K562 (cell line): ENCODE data around the gene SLC24A3. TPM values are rescaled to one million over a fixed set of nuclear protein-coding genes. Genes with fewer than 3 reads are reported as not detected.

Source experiments
- C11orf30 ChIP-seq: fragments of 450-650 bp; IDR thresholded peaks from 2 replicates; pipeline ENCODE4 v1.6.1; 2016; ENCODE audit warnings: low read depth, mild to moderate bottlenecking
- EHMT2 ChIP-seq: fragments of 450-650 bp; IDR thresholded peaks from 2 replicates; pipeline ENCODE4 v1.6.1; 2018; ENCODE audit warnings: antibody characterized with exemption
- ETV6 ChIP-seq, 3 experiments: fragments of 150-350 bp in 1 of 3; sonication (generic) in 1 of 3; formaldehyde crosslinking in 1 of 3; IDR thresholded peaks; 2 replicates each; pipeline versions ENCODE4 v1.6.1 to v1.8.0; 2014 to 2022; ENCODE audit warnings: borderline replicate concordance in 2 of 3, low read depth in 2 of 3, antibody characterized with exemption in 1 of 3, low read length in 1 of 3, mild to moderate bottlenecking in 1 of 3, missing genetic modification reagents in 1 of 3
- MAX ChIP-seq: sonication (generic); formaldehyde crosslinking; IDR thresholded peaks from 2 replicates; pipeline ENCODE4 v1.9.0; 2022; ENCODE audit warnings: mild to moderate bottlenecking, missing genetic modification reagents
- MEIS2 ChIP-seq: fragments of 450-650 bp; IDR thresholded peaks from 2 replicates; pipeline ENCODE4 v1.6.1; 2014; ENCODE audit warnings: mild to moderate bottlenecking; ENCODE audit not compliant: partially characterized antibody
- NCOA2 ChIP-seq, 2 experiments: fragments of 450-650 bp; IDR thresholded peaks; 2 replicates each; pipeline ENCODE4 v1.6.1; 2018; ENCODE audit warnings: mild to moderate bottlenecking in 2 of 2, moderate library complexity in 1 of 2; ENCODE audit not compliant: partially characterized antibody in 2 of 2
- SETDB1 ChIP-seq: IDR thresholded peaks from one replicate; pipeline ENCODE4 v1.6.1; 2012; ENCODE audit warnings: low read length, control low read depth, inconsistent platforms
- SRSF3 ChIP-seq: fragments of 200-400 bp; formaldehyde crosslinking; IDR thresholded peaks from 2 replicates; pipeline ENCODE4 v1.6.1; 2016; ENCODE audit warnings: mild to moderate bottlenecking, low read length, moderate library complexity; ENCODE audit not compliant: insufficient read depth
- ZNF384 ChIP-seq: IDR thresholded peaks from 2 replicates; pipeline ENCODE4 v1.6.1; 2012; ENCODE audit warnings: low read depth, low read length, improper control_type of control experiment
- polyA plus RNA-seq, 8 experiments: library from polyadenylated mRNA; depleted of rRNA in 4 of 8; stranded (reverse) in 5 of 8; unstranded in 3 of 8; fragments of >200 nt; fragmentation: Nextera tagmentation in 2 of 8; fragmentation: Illumina TruSeq in 1 of 8; extraction: Ambion mirVana in 2 of 8; extraction: Trizol in 1 of 8; gene quantifications; 2 replicates each; pipeline versions ENCODE4 v1.2.1 to v1.2.3, GENCODE V29; 2011 to 2014; ENCODE audit warnings: inconsistent platforms in 1 of 8, missing spikeins in 1 of 8
- total RNA-seq, 7 experiments: library from RNA; depleted of rRNA in 6 of 7; stranded (reverse); fragments of >200 nt in 6 of 7; fragmentation: Illumina TruSeq in 2 of 7; extraction: Trizol in 2 of 7; gene quantifications; 2 replicates each; pipeline versions ENCODE4 v1.2.1 to v1.2.3, GENCODE V29; 2011 to 2021; ENCODE audit warnings: low replicate concordance in 1 of 7
- TF ChIP-seq, protein P1 (sequence below), 2 experiments: IDR thresholded peaks in 1 of 2; conservative IDR thresholded peaks in 1 of 2; 2 replicates each; pipeline ENCODE4 v1.6.1; 2016; ENCODE audit warnings: low read depth in 2 of 2, mild to moderate bottlenecking in 1 of 2, missing compliant biosample characterization in 1 of 2, missing genetic modification characterization in 1 of 2, moderate library complexity in 1 of 2
- TF ChIP-seq, protein P2 (sequence below): fragments of 250-450 bp; sonication (Bioruptor Pico); IDR thresholded peaks from 2 replicates; pipeline ENCODE4 v1.8.0; 2022; ENCODE audit warnings: moderate library complexity, mild to moderate bottlenecking, inconsistent platforms

Gene SLC24A3
- total and polyA plus RNA-seq, 9 of the 15 experiments (the other 6 are each of a cell fraction or from before 2014, with no cell fraction given), result not detected

- TF ChIP-seq, protein P1, sequence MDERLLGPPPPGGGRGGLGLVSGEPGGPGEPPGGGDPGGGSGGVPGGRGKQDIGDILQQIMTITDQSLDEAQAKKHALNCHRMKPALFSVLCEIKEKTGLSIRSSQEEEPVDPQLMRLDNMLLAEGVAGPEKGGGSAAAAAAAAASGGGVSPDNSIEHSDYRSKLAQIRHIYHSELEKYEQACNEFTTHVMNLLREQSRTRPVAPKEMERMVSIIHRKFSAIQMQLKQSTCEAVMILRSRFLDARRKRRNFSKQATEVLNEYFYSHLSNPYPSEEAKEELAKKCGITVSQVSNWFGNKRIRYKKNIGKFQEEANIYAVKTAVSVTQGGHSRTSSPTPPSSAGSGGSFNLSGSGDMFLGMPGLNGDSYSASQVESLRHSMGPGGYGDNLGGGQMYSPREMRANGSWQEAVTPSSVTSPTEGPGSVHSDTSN (CRISPR knock-in tag; IDR thresholded peaks at IDR 0.05; ENCODE audit: low read depth), result no peak
- TF ChIP-seq, protein P1 (tag; conservative IDR thresholded peaks at IDR 0.05; ENCODE audit: low read depth), result no peak
- TF ChIP-seq SRSF3 (no peak), ETV6 (IDR thresholded peaks at IDR 0.05; ENCODE audit: borderline replicate concordance in 1 of 2, low read depth in 2 of 2, low read length in 1 of 2) (no peak), ETV6 (CRISPR knock-in tag; IDR thresholded peaks at IDR 0.05; ENCODE audit: borderline replicate concordance) (no peak), MEIS2 (no peak), C11orf30 (no peak), ZNF384 (no peak), NCOA2 (IDR thresholded peaks at IDR 0.05; ENCODE audit: partially characterized antibody in 2 of 2) (no peak), MAX (CRISPR knock-in tag) (no peak), EHMT2 (no peak), SETDB1 (no peak)
- TF ChIP-seq, protein P2, sequence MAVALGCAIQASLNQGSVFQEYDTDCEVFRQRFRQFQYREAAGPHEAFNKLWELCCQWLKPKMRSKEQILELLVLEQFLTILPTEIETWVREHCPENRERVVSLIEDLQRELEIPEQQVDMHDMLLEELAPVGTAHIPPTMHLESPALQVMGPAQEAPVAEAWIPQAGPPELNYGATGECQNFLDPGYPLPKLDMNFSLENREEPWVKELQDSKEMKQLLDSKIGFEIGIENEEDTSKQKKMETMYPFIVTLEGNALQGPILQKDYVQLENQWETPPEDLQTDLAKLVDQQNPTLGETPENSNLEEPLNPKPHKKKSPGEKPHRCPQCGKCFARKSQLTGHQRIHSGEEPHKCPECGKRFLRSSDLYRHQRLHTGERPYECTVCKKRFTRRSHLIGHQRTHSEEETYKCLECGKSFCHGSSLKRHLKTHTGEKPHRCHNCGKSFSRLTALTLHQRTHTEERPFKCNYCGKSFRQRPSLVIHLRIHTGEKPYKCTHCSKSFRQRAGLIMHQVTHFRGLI (CRISPR knock-in tag), result no peak
Measured at GRCh38 chr20:19725373-19725772, 512.9 kb downstream of the SLC24A3 start (continued).
